SK-N-SH (cell line): Measurements from ENCODE around the gene GRAMD1B. TPM values are rescaled to one million over a fixed set of nuclear protein-coding genes. Genes with fewer than 3 reads are reported as not detected.

Experiments used
- CTCF ChIA-PET: fragments of 300-600, 350-600 bp; formaldehyde crosslinking; extraction: SDS; loops from one replicate; lab custom pipeline; 2021; lab: Yijun Ruan, JAX
- POLR2A ChIA-PET: fragments of 350-600 bp; sonication (Branson Sonifier 250); formaldehyde crosslinking; extraction: SDS; loops from one replicate; lab custom pipeline; 2020; ENCODE audit warnings: antibody characterized with exemption, inconsistent platforms; lab: Yijun Ruan, JAX
- DNase-seq: peaks from one replicate; pipeline ENCODE4 v3.0.0; 2012
- H2AFZ ChIP-seq: fragments of 200-600 bp; sonication (generic); 2 replicates; pipeline ENCODE4 v1.8.1; 2016; ENCODE audit warnings: antibody characterized with exemption, mild to moderate bottlenecking, low read depth
- H3F3A ChIP-seq: fragments of 200-600 bp; sonication (generic); replicated peaks from 2 replicates; pipeline ENCODE3; 2016; ENCODE audit warnings: antibody characterized with exemption, mild to moderate bottlenecking; ENCODE audit not compliant: insufficient read depth
- H3K27ac ChIP-seq, 2 experiments: fragments of 200-500 bp in 1 of 2; fragments of 200-600 bp in 1 of 2; sonication (Bioruptor generic) in 1 of 2; sonication (generic), shearing (Covaris generic) in 1 of 2; 2 replicates each; pipeline versions ENCODE4 v1.5.1 to v1.6.1; 2014 to 2016; ENCODE audit warnings: low read depth in 2 of 2, inconsistent platforms in 1 of 2, low read length in 1 of 2, mild to moderate bottlenecking in 1 of 2, mixed read lengths in 1 of 2
- H3K27me3 ChIP-seq: fragments of 200-600 bp; sonication (generic), shearing (Covaris generic); 2 replicates; pipeline ENCODE4 v1.6.1; 2016; ENCODE audit warnings: mixed run types; ENCODE audit not compliant: insufficient read depth
- H3K36me3 ChIP-seq, 2 experiments: fragments of 200-500 bp in 1 of 2; fragments of 200-600 bp in 1 of 2; sonication (Bioruptor generic) in 1 of 2; sonication (generic) in 1 of 2; replicated peaks in 1 of 2; 2 replicates each; pipeline versions ENCODE3 to v1.5.1; 2014 to 2016; ENCODE audit warnings: low read length in 1 of 2, mild to moderate bottlenecking in 1 of 2; ENCODE audit not compliant: insufficient read depth in 2 of 2, control insufficient read depth in 1 of 2
- H3K4me1 ChIP-seq, 2 experiments: fragments of 200-500 bp in 1 of 2; fragments of 200-600 bp in 1 of 2; sonication (Bioruptor generic) in 1 of 2; sonication (generic), shearing (Covaris generic) in 1 of 2; 2 replicates each; pipeline versions ENCODE4 v1.5.1 to v1.6.1; 2014 to 2016; ENCODE audit warnings: low read depth in 1 of 2, low read length in 1 of 2, mixed run types in 1 of 2; ENCODE audit not compliant: insufficient read depth in 2 of 2, control insufficient read depth in 1 of 2
- H3K4me2 ChIP-seq: fragments of 200-600 bp; sonication (generic), shearing (Covaris generic); 2 replicates; pipeline ENCODE4 v1.6.1; 2017; ENCODE audit warnings: mixed run types
- H3K4me3 ChIP-seq, 2 experiments: fragments of 200-500 bp in 1 of 2; fragments of 200-600 bp in 1 of 2; sonication (Bioruptor generic) in 1 of 2; sonication (generic), shearing (Covaris generic) in 1 of 2; 2 replicates each; pipeline versions ENCODE4 v1.5.1 to v1.8.1; 2014 to 2016; ENCODE audit warnings: low read depth in 2 of 2, inconsistent platforms in 1 of 2, low read length in 1 of 2, mild to moderate bottlenecking in 1 of 2, mixed read lengths in 1 of 2, moderate library complexity in 1 of 2
- H3K79me2 ChIP-seq: fragments of 200-600 bp; sonication (generic); 2 replicates; pipeline ENCODE4 v1.8.1; 2017; ENCODE audit warnings: mild to moderate bottlenecking; ENCODE audit not compliant: insufficient read depth
- H3K9ac ChIP-seq: fragments of 200-600 bp; sonication (generic); 2 replicates; pipeline ENCODE4 v1.6.1; 2017; ENCODE audit warnings: mixed run types
- H3K9me2 ChIP-seq: fragments of 200-600 bp; sonication (generic); 2 replicates; pipeline ENCODE4 v1.6.1; 2017; ENCODE audit warnings: mixed run types
- H3K9me3 ChIP-seq: fragments of 200-600 bp; sonication (generic); 2 replicates; pipeline ENCODE4 v1.6.1; 2017; ENCODE audit warnings: mixed run types, mild to moderate bottlenecking, moderate library complexity
- H4K20me1 ChIP-seq: fragments of 200-600 bp; sonication (generic); 2 replicates; pipeline ENCODE4 v1.6.1; 2017; ENCODE audit warnings: mild to moderate bottlenecking, mixed run types; ENCODE audit not compliant: insufficient read depth
- CHD2 ChIP-seq: fragments of 150-350 bp; IDR thresholded peaks from 2 replicates; pipeline ENCODE4 v1.6.1; 2018; ENCODE audit warnings: low read length; ENCODE audit not compliant: partially characterized antibody
- EZH2phosphoT487 ChIP-seq: fragments of 200-600 bp; sonication (generic); IDR thresholded peaks from 2 replicates; pipeline ENCODE4 v1.6.1; 2017; ENCODE audit warnings: low read depth, mixed run types, mild to moderate bottlenecking, antibody characterized with exemption, moderate library complexity, borderline replicate concordance
- FOSL2 ChIP-seq: IDR thresholded peaks from 2 replicates; pipeline ENCODE4 v1.4.0; 2012; ENCODE audit warnings: low read depth, mild to moderate bottlenecking, moderate library complexity, borderline replicate concordance
- FOXM1 ChIP-seq: IDR thresholded peaks from 2 replicates; pipeline ENCODE4 v1.4.0; 2012; ENCODE audit warnings: low read depth, mild to moderate bottlenecking
- JUND ChIP-seq: IDR thresholded peaks from 2 replicates; pipeline ENCODE4 v1.4.0; 2012
- MEF2A ChIP-seq: IDR thresholded peaks from 2 replicates; pipeline ENCODE4 v1.4.0; 2012; ENCODE audit warnings: low read depth, borderline replicate concordance
- NRF1 ChIP-seq: IDR thresholded peaks from 2 replicates; pipeline ENCODE4 v1.6.1; 2012; ENCODE audit warnings: low read depth, mild to moderate bottlenecking, low read length
- POLR2AphosphoS5 ChIP-seq: IDR thresholded peaks from 2 replicates; pipeline ENCODE4 v1.6.1; 2012; ENCODE audit warnings: low read depth, low read length
- RCOR1 ChIP-seq: fragments of 150-350 bp; IDR thresholded peaks from 2 replicates; pipeline ENCODE4 v1.6.1; 2017; ENCODE audit warnings: antibody characterized with exemption, low read length
- RFX5 ChIP-seq: IDR thresholded peaks from 2 replicates; pipeline ENCODE4 v1.6.1; 2012; ENCODE audit warnings: mild to moderate bottlenecking, improper control_type of control experiment, low read length
- RXRA ChIP-seq: IDR thresholded peaks from 2 replicates; pipeline ENCODE4 v1.4.0; 2012; ENCODE audit warnings: low read depth, mild to moderate bottlenecking, borderline replicate concordance
- SMC3 ChIP-seq: IDR thresholded peaks from 2 replicates; pipeline ENCODE4 v1.6.1; 2012; ENCODE audit warnings: low read depth, low read length, improper control_type of control experiment
- TEAD4 ChIP-seq: IDR thresholded peaks from 2 replicates; pipeline ENCODE4 v1.4.0; 2012; ENCODE audit warnings: mild to moderate bottlenecking, borderline replicate concordance; ENCODE audit not compliant: insufficient read depth
- YY1 ChIP-seq: IDR thresholded peaks from 2 replicates; pipeline ENCODE4 v1.4.0; 2012; ENCODE audit warnings: low read depth, mild to moderate bottlenecking
- WGBS: methylation state at CpG from one replicate; pipeline ENCODE4 v1.1.6; 2017; ENCODE audit warnings: low lambda C conversion rate; 5-methylcytosine and 5-hydroxymethylcytosine counted together
- polyA plus RNA-seq, 3 experiments: library from polyadenylated mRNA; depleted of rRNA; stranded (reverse); fragments of >200 nt; gene quantifications; 2 replicates each; pipeline ENCODE4 v1.2.3, GENCODE V29; 2012
- TF ChIP-seq, protein P1 (sequence below): fragments of 200-600 bp; sonication (generic); IDR thresholded peaks from 2 replicates; pipeline ENCODE4 v1.6.1; 2017; ENCODE audit warnings: antibody characterized with exemption, mild to moderate bottlenecking, moderate library complexity
- TF ChIP-seq, protein P2 (sequence below): IDR thresholded peaks from 2 replicates; pipeline ENCODE4 v1.4.0; 2012; ENCODE audit warnings: low read depth, borderline replicate concordance
- TF ChIP-seq, protein P3 (sequence below): IDR thresholded peaks from 2 replicates; pipeline ENCODE4; 2012
- TF ChIP-seq, protein P4 (sequence below): IDR thresholded peaks from 2 replicates; pipeline ENCODE4 v1.6.1; 2012; ENCODE audit warnings: mild to moderate bottlenecking, low read depth, low read length, moderate library complexity

Gene GRAMD1B
- polyA plus RNA-seq, 1 of the 3 experiments (the other 2 are of a cell fraction), result 14.5 TPM

DNA sequence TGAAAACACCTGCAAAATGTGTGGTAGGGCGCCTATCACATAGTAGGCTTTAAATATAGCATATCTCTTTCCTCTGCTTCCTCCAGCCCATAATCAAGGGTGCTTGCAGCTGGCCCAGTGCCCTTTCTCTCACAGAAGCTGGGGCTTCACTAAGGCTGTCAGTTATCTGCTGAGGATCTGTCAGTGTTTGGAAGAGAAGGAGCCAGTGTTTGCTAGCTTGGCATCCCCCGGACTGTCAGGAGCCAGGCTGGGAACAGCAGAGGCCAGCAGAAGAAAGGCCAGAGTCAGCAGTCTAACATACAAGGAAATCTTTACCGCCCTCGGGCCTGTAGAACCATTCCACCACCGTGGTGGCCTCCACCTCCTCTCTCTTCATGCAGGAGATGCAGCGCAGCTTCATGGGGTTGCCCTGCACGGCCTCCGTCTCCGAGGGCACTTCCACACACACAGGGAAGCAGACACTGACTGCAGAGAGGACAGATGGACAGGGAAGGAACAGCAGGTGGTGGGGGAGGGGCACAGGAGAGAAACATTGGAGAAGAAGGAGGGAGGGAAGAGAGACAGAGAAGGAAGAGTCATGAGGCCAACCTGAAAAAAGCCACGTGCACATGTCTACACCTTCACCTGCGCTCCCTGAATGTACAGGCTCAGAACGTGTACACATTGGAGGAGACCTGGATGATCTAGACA, 215.4 kb downstream of the GRAMD1B start:
- Histone ChIP-seq H3K9ac (no peak overlapping the region), H3F3A (no peaks in the 10 kb centered on the region), H2AFZ (no peak overlapping the region), H3K27me3 (peaks cover 13% of the 10 kb centered on the region), H3K27ac (no peak overlapping the region)
- TF ChIP-seq NRF1 (no peak), RCOR1 (no peak), CHD2 (no peak), FOXM1 (no peak), JUND (no peak), YY1 (no peak), EZH2phosphoT487 (no peak), TEAD4 (no peak), POLR2AphosphoS5 (no peak)
- TF ChIP-seq, protein P1, sequence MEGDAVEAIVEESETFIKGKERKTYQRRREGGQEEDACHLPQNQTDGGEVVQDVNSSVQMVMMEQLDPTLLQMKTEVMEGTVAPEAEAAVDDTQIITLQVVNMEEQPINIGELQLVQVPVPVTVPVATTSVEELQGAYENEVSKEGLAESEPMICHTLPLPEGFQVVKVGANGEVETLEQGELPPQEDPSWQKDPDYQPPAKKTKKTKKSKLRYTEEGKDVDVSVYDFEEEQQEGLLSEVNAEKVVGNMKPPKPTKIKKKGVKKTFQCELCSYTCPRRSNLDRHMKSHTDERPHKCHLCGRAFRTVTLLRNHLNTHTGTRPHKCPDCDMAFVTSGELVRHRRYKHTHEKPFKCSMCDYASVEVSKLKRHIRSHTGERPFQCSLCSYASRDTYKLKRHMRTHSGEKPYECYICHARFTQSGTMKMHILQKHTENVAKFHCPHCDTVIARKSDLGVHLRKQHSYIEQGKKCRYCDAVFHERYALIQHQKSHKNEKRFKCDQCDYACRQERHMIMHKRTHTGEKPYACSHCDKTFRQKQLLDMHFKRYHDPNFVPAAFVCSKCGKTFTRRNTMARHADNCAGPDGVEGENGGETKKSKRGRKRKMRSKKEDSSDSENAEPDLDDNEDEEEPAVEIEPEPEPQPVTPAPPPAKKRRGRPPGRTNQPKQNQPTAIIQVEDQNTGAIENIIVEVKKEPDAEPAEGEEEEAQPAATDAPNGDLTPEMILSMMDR, result no peak
- TF ChIP-seq, protein P2, sequence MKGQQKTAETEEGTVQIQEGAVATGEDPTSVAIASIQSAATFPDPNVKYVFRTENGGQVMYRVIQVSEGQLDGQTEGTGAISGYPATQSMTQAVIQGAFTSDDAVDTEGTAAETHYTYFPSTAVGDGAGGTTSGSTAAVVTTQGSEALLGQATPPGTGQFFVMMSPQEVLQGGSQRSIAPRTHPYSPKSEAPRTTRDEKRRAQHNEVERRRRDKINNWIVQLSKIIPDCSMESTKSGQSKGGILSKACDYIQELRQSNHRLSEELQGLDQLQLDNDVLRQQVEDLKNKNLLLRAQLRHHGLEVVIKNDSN, result no peak
- TF ChIP-seq, protein P3, sequence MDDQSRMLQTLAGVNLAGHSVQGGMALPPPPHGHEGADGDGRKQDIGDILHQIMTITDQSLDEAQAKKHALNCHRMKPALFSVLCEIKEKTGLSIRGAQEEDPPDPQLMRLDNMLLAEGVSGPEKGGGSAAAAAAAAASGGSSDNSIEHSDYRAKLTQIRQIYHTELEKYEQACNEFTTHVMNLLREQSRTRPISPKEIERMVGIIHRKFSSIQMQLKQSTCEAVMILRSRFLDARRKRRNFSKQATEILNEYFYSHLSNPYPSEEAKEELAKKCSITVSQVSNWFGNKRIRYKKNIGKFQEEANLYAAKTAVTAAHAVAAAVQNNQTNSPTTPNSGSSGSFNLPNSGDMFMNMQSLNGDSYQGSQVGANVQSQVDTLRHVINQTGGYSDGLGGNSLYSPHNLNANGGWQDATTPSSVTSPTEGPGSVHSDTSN, result no peak
- TF ChIP-seq, all 33 proteins: peak for 0
- Histone ChIP-seq H3K9me3 (no peaks in the 10 kb centered on the region), H3K9me2 (no peaks in the 10 kb centered on the region), H3K4me2 (no peak overlapping the region), H3K4me1 (peaks cover 0 to 8% of the 10 kb centered on the region in 2 experiments; a peak in 1 of 4 replicates), H3K36me3 (no peaks in the 10 kb centered on the region), H3K4me3 (no peak overlapping the region), H3K79me2 (no peaks in the 10 kb centered on the region), H4K20me1 (no peaks in the 10 kb centered on the region)
- DNase-seq, result no peak
- CTCF ChIA-PET, result interaction anchor here (10.1 to 13.3 kb wide), 2 partner anchors 9 to 64 kb away, joined by 112 to 441 read pairs; partner anchors contain the start of gene SCN3B
- POLR2A ChIA-PET, result no interaction called here
- WGBS, result 45% methylated on average over 12 of the region's 12 CpGs

DNA sequence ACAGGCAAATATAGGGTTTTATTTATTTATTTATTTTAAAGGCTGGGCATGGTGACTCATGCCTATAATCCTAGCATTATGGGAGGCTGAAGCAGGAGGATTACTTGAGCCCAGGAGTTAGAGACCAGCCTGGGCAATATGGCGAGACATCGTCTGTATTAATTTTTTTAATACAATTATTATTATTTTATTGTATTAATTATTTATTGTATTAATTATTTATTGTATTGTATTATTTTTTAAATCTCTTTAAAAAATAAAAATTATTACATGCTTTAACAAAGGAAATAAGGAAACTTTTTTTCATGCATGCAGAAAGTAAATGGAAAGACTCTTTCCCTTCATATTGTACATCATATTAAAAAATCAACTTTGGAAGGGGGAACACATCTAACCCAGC, 220.8 kb downstream of the GRAMD1B start:
- Histone ChIP-seq H3K27me3 (peaks cover 22% of the 10 kb centered on the region), H2AFZ (no peak overlapping the region), H3K27ac (no peak overlapping the region), H3K4me1 (peaks cover 0 to 21% of the 10 kb centered on the region in 2 experiments; a peak in 2 of 4 replicates), H3K4me2 (no peak overlapping the region), H3K79me2 (no peaks in the 10 kb centered on the region), H3K4me3 (no peak overlapping the region), H3K36me3 (no peaks in the 10 kb centered on the region), H3K9me2 (no peaks in the 10 kb centered on the region), H3F3A (no peaks in the 10 kb centered on the region), H3K9me3 (no peaks in the 10 kb centered on the region), H3K9ac (no peak overlapping the region), H4K20me1 (no peaks in the 10 kb centered on the region)
- ChIA-PET POLR2A (interaction anchor here (0.5 kb wide), 1 partner anchor 39 kb away, joined by 3 read pairs; no protein-coding TSS in a partner anchor), CTCF (interaction anchor here (0.8 to 14.4 kb wide), 6 partner anchors 9 to 172 kb away, joined by 3 to 388 read pairs (median 18); no protein-coding TSS in a partner anchor)
- TF ChIP-seq RFX5 (no peak), FOSL2 (no peak), RCOR1 (no peak), YY1 (no peak), RXRA (no peak), SMC3 (no peak), MEF2A (no peak)
- TF ChIP-seq, protein P4, sequence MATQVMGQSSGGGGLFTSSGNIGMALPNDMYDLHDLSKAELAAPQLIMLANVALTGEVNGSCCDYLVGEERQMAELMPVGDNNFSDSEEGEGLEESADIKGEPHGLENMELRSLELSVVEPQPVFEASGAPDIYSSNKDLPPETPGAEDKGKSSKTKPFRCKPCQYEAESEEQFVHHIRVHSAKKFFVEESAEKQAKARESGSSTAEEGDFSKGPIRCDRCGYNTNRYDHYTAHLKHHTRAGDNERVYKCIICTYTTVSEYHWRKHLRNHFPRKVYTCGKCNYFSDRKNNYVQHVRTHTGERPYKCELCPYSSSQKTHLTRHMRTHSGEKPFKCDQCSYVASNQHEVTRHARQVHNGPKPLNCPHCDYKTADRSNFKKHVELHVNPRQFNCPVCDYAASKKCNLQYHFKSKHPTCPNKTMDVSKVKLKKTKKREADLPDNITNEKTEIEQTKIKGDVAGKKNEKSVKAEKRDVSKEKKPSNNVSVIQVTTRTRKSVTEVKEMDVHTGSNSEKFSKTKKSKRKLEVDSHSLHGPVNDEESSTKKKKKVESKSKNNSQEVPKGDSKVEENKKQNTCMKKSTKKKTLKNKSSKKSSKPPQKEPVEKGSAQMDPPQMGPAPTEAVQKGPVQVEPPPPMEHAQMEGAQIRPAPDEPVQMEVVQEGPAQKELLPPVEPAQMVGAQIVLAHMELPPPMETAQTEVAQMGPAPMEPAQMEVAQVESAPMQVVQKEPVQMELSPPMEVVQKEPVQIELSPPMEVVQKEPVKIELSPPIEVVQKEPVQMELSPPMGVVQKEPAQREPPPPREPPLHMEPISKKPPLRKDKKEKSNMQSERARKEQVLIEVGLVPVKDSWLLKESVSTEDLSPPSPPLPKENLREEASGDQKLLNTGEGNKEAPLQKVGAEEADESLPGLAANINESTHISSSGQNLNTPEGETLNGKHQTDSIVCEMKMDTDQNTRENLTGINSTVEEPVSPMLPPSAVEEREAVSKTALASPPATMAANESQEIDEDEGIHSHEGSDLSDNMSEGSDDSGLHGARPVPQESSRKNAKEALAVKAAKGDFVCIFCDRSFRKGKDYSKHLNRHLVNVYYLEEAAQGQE, result no peak
- 75% methylated on average over 2 of the region's 2 CpGs for WGBS
- DNase-seq, result no peak
